Neuronal stem cell (in vitro differentiated cells): ENCODE results near the gene RBP7. TPM values are rescaled to one million over a fixed set of nuclear protein-coding genes. Genes with fewer than 3 reads are reported as not detected.

ENCODE experiments used
- DNase-seq: peaks from one replicate; pipeline ENCODE4 v3.0.0-alpha.2; 2013; ENCODE audit warnings: low spot score
- H2AFZ ChIP-seq: one replicate; pipeline ENCODE4 v1.6.1; 2013; ENCODE audit warnings: mild to moderate bottlenecking, low read length, inconsistent platforms
- H2AK5ac ChIP-seq: 2 replicates; pipeline ENCODE4 v1.6.1; 2013; ENCODE audit warnings: low read depth, mild to moderate bottlenecking, inconsistent platforms, low read length, moderate library complexity, mixed read lengths
- H2BK120ac ChIP-seq: 2 replicates; pipeline ENCODE4 v1.6.1; 2013; ENCODE audit warnings: low read depth, mild to moderate bottlenecking, inconsistent platforms, low read length, moderate library complexity, mixed read lengths
- H2BK12ac ChIP-seq: one replicate; pipeline ENCODE4 v1.6.1; 2013; ENCODE audit warnings: low read length, inconsistent platforms
- H2BK15ac ChIP-seq: 2 replicates; pipeline ENCODE4 v1.6.1; 2013; ENCODE audit warnings: mild to moderate bottlenecking, low read length, inconsistent platforms, mixed read lengths
- H2BK5ac ChIP-seq: one replicate; pipeline ENCODE4 v1.6.1; 2013; ENCODE audit warnings: inconsistent platforms, mild to moderate bottlenecking, low read length, moderate library complexity
- H3K14ac ChIP-seq: one replicate; pipeline ENCODE4 v1.6.1; 2013; ENCODE audit warnings: low read length, inconsistent platforms
- H3K18ac ChIP-seq: 2 replicates; pipeline ENCODE4 v1.6.1; 2013; ENCODE audit warnings: low read length, inconsistent platforms
- H3K23ac ChIP-seq: 2 replicates; pipeline ENCODE4 v1.6.1; 2013; ENCODE audit warnings: low read depth, mild to moderate bottlenecking, mixed read lengths, low read length, inconsistent platforms; ENCODE audit not compliant: poor library complexity
- H3K27ac ChIP-seq: replicated peaks from 3 replicates; pipeline ENCODE4 v1.5.1; 2013; ENCODE audit warnings: low read length, inconsistent platforms
- H3K27me3 ChIP-seq, 3 experiments: 2 replicates each; pipeline ENCODE4 v1.6.1; 2013; ENCODE audit warnings: low read length in 3 of 3, mild to moderate bottlenecking in 2 of 3, inconsistent platforms in 1 of 3, low read depth in 1 of 3, mixed read lengths in 1 of 3, moderate library complexity in 1 of 3; ENCODE audit not compliant: control insufficient read depth in 3 of 3, insufficient read depth in 3 of 3
- H3K36me3 ChIP-seq, 2 donors: replicated peaks in 1 of 2; 2 replicates each; pipeline ENCODE4 v1.6.1; 2013; ENCODE audit warnings: low read length in 2 of 2; ENCODE audit not compliant: control insufficient read depth in 2 of 2, insufficient read depth in 2 of 2
- H3K4ac ChIP-seq: 2 replicates; pipeline ENCODE4 v1.6.1; 2013; ENCODE audit warnings: inconsistent platforms, mild to moderate bottlenecking, low read length, moderate library complexity
- H3K4me1 ChIP-seq, 2 donors: 1 replicate in 1 of 2; 2 replicates in 1 of 2; pipeline ENCODE4 v1.6.1; 2013; ENCODE audit warnings: low read length in 2 of 2, low read depth in 1 of 2; ENCODE audit not compliant: control insufficient read depth in 2 of 2, insufficient read depth in 1 of 2
- H3K4me2 ChIP-seq: one replicate; pipeline ENCODE4 v1.6.1; 2013; ENCODE audit warnings: mild to moderate bottlenecking, low read length, inconsistent platforms; ENCODE audit not compliant: insufficient read depth, poor library complexity, severe bottlenecking
- H3K4me3 ChIP-seq, 2 donors: 2 replicates each; pipeline ENCODE4 v1.5.1; 2013; ENCODE audit warnings: low read length in 2 of 2, mild to moderate bottlenecking in 2 of 2, inconsistent platforms in 1 of 2, moderate library complexity in 1 of 2
- H3K79me1 ChIP-seq: one replicate; pipeline ENCODE4 v1.6.1; 2013; ENCODE audit warnings: low read depth, mild to moderate bottlenecking, inconsistent platforms, low read length, moderate library complexity
- H3K9ac ChIP-seq: one replicate; pipeline ENCODE4 v1.6.1; 2013; ENCODE audit warnings: mild to moderate bottlenecking, low read depth, low read length, inconsistent platforms; ENCODE audit not compliant: poor library complexity
- H3K9me3 ChIP-seq, 2 donors: replicated peaks in 1 of 2; 2 replicates each; pipeline versions ENCODE3 to v1.6.1; 2013; ENCODE audit warnings: low read length in 2 of 2, mild to moderate bottlenecking in 2 of 2, inconsistent platforms in 1 of 2, low read depth in 1 of 2, mixed read lengths in 1 of 2, moderate library complexity in 1 of 2; ENCODE audit not compliant: control insufficient read depth in 2 of 2, insufficient read depth in 1 of 2
- H4K8ac ChIP-seq: one replicate; pipeline ENCODE4 v1.6.1; 2013; ENCODE audit warnings: low read depth, mild to moderate bottlenecking, inconsistent platforms, low read length, moderate library complexity
- H4K91ac ChIP-seq: one replicate; pipeline ENCODE4 v1.6.1; 2013; ENCODE audit warnings: low read length, low read depth, mild to moderate bottlenecking, inconsistent platforms; ENCODE audit not compliant: poor library complexity
- WGBS, 2 donors: extraction: QIAGEN DNeasy Blood & Tissue Kit; methylation state at CpG; one replicate each; pipeline ENCODE4 v1.1.7; 2013; ENCODE audit warnings: missing lambda C conversion rate in 2 of 2, mixed read lengths in 1 of 2; ENCODE audit not compliant: insufficient read length in 2 of 2, insufficient replicate concordance in 1 of 2; ENCODE audit errors: extremely low coverage in 2 of 2; 5-methylcytosine and 5-hydroxymethylcytosine counted together
- polyA plus RNA-seq, 2 experiments: library from polyadenylated mRNA; stranded (reverse); fragments of 200-250 nt; gene quantifications; one replicate each; pipeline ENCODE4 v1.2.3, GENCODE V29; 2013

The RBP7 gene
- 3.8 TPM for polyA plus RNA-seq (2013, experiment 1 of 2)
- 3.5 TPM for polyA plus RNA-seq (2013, experiment 2 of 2)

GRCh38 chr1:9996624-9997582 is at the start of gene RBP7:
TSS of gene RBP7 (plus strand) at chr1:9997228. CDS start at chr1:9997259, 31 bp downstream.
- H2BK5ac ChIP-seq: no peak within 1 kb of the TSS
- H3K4ac ChIP-seq: no peak within 1 kb of the TSS
- H2AFZ ChIP-seq: peak within 1 kb of the TSS; percentile 88
- H3K9me3 ChIP-seq: peaks cover 0 to 5% of the 10 kb centered on the region in 2 donors
- peak within 1 kb of the TSS; percentile 63 for H3K9ac ChIP-seq
- H3K14ac ChIP-seq: no peak within 1 kb of the TSS
- H3K27ac ChIP-seq: no peak within 1 kb of the TSS
- no CpG with 5 or more reads among the region's 71 CpGs for WGBS, 2 donors
- no peak within 1 kb of the TSS for H4K8ac ChIP-seq
- peak within 1 kb of the TSS; percentile 23 to 77 for H3K4me3 ChIP-seq
- peak within 1 kb of the TSS; percentile 70 for H2AK5ac ChIP-seq
- peak within 1 kb of the TSS; percentile 95 for H3K23ac ChIP-seq
- peak within 1 kb of the TSS; percentile 66 for H3K4me2 ChIP-seq
- peak within 1 kb of the TSS; percentile 76 for H3K18ac ChIP-seq
- peak; percentile 14 for DNase-seq
- H4K91ac ChIP-seq: no peak within 1 kb of the TSS
- H2BK120ac ChIP-seq: no peak within 1 kb of the TSS
- H3K27me3 ChIP-seq: peaks cover 9 to 33% (median 27%) of the 10 kb centered on the region in 3 experiments
- H2BK15ac ChIP-seq: no peak within 1 kb of the TSS
- no peaks in the 10 kb centered on the region for H3K79me1 ChIP-seq
- no peaks in the 10 kb centered on the region for H3K36me3 ChIP-seq
- H2BK12ac ChIP-seq: no peak within 1 kb of the TSS
- H3K4me1 ChIP-seq: no peaks in the 10 kb centered on the region

DNA sequence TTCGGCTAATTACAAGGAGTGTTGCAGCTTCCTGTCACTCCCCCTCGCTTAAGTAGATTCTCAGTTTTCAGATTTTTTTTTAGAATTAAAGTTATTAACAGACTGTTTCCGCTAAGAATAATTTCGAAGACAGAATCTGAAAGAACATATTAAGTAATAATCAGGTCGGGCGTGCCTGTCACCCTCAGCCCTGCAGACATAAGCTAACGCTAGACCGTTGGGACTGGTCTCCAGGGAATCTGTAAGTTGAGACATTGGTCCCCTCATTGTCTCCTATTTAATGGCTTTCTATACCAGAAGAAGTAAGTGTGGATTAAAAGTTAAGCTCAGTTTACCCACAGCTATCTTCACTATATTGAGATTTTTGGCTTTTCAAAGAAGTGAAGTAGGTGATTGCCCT is 39.3 kb upstream of the RBP7 start:
- H2BK5ac ChIP-seq: no peak overlapping the region

GRCh38 chr1:9960011-9960410 is 37.0 kb upstream of the RBP7 start:
- Histone ChIP-seq H3K79me1 (no peaks in the 10 kb centered on the region), H3K36me3 (no peaks in the 10 kb centered on the region), H2BK15ac (no peak overlapping the region), H3K14ac (no peak overlapping the region), H3K27ac (no peak overlapping the region), H2BK5ac (no peak overlapping the region), H2AFZ (no peak overlapping the region), H4K8ac (no peak overlapping the region), H2BK120ac (no peak overlapping the region), H3K4me3 (no peak overlapping the region), H3K9ac (no peak overlapping the region), H3K4me1 (peaks cover 0 to 6% of the 10 kb centered on the region in 2 donors), H2AK5ac (no peak overlapping the region), H3K4ac (no peak overlapping the region), H3K18ac (no peak overlapping the region), H3K9me3 (no peaks in the 10 kb centered on the region), H3K4me2 (no peak overlapping the region), H4K91ac (no peak overlapping the region), H3K23ac (no peak overlapping the region), H2BK12ac (no peak overlapping the region), H3K27me3 (no peaks in the 10 kb centered on the region)
- no peak for DNase-seq
- no CpG with 5 or more reads among the region's 4 CpGs for WGBS, 2 donors

More for the DNA sequence above, 39.3 kb upstream of the RBP7 start:
- no peak overlapping the region for H2AFZ ChIP-seq
- H2AK5ac ChIP-seq: no peak overlapping the region
- H3K4me3 ChIP-seq: no peak overlapping the region
- H3K27ac ChIP-seq: no peak overlapping the region
- H2BK120ac ChIP-seq: no peak overlapping the region
- H3K23ac ChIP-seq: no peak overlapping the region
- H3K27me3 ChIP-seq: no peaks in the 10 kb centered on the region
- no peak overlapping the region for H2BK12ac ChIP-seq
- peaks cover 0 to 6% of the 10 kb centered on the region in 2 donors for H3K4me1 ChIP-seq
- WGBS, 2 donors: no CpG with 5 or more reads among the region's 8 CpGs
- H4K8ac ChIP-seq: no peak overlapping the region
- no peak overlapping the region for H3K4ac ChIP-seq
- H4K91ac ChIP-seq: no peak overlapping the region
- H3K14ac ChIP-seq: no peak overlapping the region
- no peaks in the 10 kb centered on the region for H3K36me3 ChIP-seq
- H3K4me2 ChIP-seq: no peak overlapping the region
- H3K18ac ChIP-seq: no peak overlapping the region
- no peak overlapping the region for H3K9ac ChIP-seq
- DNase-seq: no peak
- no peaks in the 10 kb centered on the region for H3K9me3 ChIP-seq
- H2BK15ac ChIP-seq: no peak overlapping the region
- peaks cover 2% of the 10 kb centered on the region for H3K79me1 ChIP-seq
